ENCODE data around the gene KRTAP19-4. TPM values are rescaled to one million over a fixed set of nuclear protein-coding genes. Genes with fewer than 3 reads are reported as not detected.

KRTAP19-4 gene

Small RNAs within 50 kb of the gene (small RNA-seq; reads per million reads assigned to genes)
- gene AP000567.1 (ENCODE audit: insufficient read depth) (not detected), gene KRTAP19-10P (ENCODE audit: insufficient read depth) (not detected), gene KRTAP19-11P (ENCODE audit: insufficient read depth) (not detected), gene KRTAP19-9P (ENCODE audit: insufficient read depth) (not detected)

All from mesendoderm (in vitro differentiated cells).